Peyer's patch (tissue), 4 donors: Measurements from ENCODE around the gene TMC6.

Experiments
- CTCF ChIP-seq, 6 experiments: fragments of 450-650 bp in 4 of 6; fragments of 200-600 bp in 2 of 6; sonication (generic) in 1 of 6; IDR thresholded peaks; one replicate each; pipeline ENCODE4 v1.5.1; 2017 to 2019; ENCODE audit warnings: antibody characterized with exemption in 6 of 6, mild to moderate bottlenecking in 3 of 6, moderate library complexity in 1 of 6
- POLR2A ChIP-seq, 2 donors: fragments of 450-650 bp; IDR thresholded peaks; one replicate each; pipeline ENCODE4 v1.5.1; 2017; ENCODE audit warnings: antibody characterized with exemption in 2 of 2, mild to moderate bottlenecking in 2 of 2, moderate library complexity in 2 of 2

GRCh38 chr17:78101112-78101511 lies 27.4 kb downstream of the TMC6 start:
- no peak for TF ChIP-seq CTCF (IDR thresholded peaks at IDR 0.05)
- no peak for TF ChIP-seq POLR2A (IDR thresholded peaks at IDR 0.05)
